Measurements from ENCODE around the gene HNRNPDL. TPM values are rescaled to one million over a fixed set of nuclear protein-coding genes. Genes with fewer than 3 reads are reported as not detected.

Gene HNRNPDL
- polyA plus RNA-seq, 2 of the 4 experiments (the other 2 are of a cell fraction): 321 to 397 TPM

DNA sequence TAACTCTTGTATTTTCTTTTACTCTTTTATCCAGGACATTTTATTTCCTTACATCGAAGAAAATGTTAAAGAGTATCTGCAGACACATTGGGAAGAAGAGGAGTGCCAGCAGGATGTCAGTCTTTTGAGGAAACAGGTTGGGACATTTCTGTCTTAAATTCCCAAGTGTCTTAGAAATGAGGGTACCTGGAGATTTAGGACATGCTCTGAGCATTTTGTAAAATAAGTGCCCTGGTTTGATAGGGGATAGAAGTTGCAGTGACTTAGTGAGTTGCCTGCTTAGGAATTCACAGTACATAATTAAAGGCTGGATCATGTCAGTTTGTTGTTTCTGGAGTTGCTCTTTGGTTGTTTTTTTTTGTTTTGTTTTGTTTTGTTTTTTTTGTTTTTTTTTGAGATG is 17.6 kb upstream of the HNRNPDL start:
- H3K4me3 ChIP-seq: no peak overlapping the region
- TF ChIP-seq, protein P1, sequence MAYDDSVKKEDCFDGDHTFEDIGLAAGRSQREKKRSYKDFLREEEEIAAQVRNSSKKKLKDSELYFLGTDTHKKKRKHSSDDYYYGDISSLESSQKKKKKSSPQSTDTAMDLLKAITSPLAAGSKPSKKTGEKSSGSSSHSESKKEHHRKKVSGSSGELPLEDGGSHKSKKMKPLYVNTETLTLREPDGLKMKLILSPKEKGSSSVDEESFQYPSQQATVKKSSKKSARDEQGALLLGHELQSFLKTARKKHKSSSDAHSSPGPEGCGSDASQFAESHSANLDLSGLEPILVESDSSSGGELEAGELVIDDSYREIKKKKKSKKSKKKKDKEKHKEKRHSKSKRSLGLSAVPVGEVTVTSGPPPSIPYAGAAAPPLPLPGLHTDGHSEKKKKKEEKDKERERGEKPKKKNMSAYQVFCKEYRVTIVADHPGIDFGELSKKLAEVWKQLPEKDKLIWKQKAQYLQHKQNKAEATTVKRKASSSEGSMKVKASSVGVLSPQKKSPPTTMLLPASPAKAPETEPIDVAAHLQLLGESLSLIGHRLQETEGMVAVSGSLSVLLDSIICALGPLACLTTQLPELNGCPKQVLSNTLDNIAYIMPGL (CRISPR knock-in tag; IDR thresholded peaks at IDR 0.05; ENCODE audit: borderline replicate concordance): no peak
- TF ChIP-seq FOXS1 (CRISPR knock-in tag; IDR thresholded peaks at IDR 0.05) (no peak), MYC (IDR thresholded peaks at IDR 0.05; ENCODE audit: borderline replicate concordance, low read length) (no peak), CBX2 (IDR thresholded peaks at IDR 0.05; ENCODE audit: borderline replicate concordance, low read depth) (no peak), SMC3 (IDR thresholded peaks at IDR 0.05) (no peak), USF2 (IDR thresholded peaks at IDR 0.05) (no peak), ZNF302 (CRISPR knock-in tag; IDR thresholded peaks at IDR 0.05) (no peak), JUN (IDR thresholded peaks at IDR 0.05) (no peak)
- no peak for ATAC-seq
- 96% methylated on average over 1 of the region's 1 CpG for WGBS (ENCODE audit: missing lambda C conversion rate)
- no peak for FAIRE-seq
- no peaks in the 10 kb centered on the region for H3K9me3 ChIP-seq
- H3K4me2 ChIP-seq: no peak overlapping the region
- ChIA-PET CTCF (interaction anchor here (1.4 kb wide), 1 partner anchor 14 kb away, joined by 3 read pairs; no protein-coding TSS in a partner anchor), POLR2A (no interaction called here)
- no peak overlapping the region for H3K27ac ChIP-seq
- no peak for DNase-seq (ENCODE audit: low read depth in 1 of 2, low spot score in 1 of 2)
- H3K4me1 ChIP-seq: no peaks in the 10 kb centered on the region

- no peaks in the 10 kb centered on the region for H3K4me1 ChIP-seq
- TF ChIP-seq REST (IDR thresholded peaks at IDR 0.05): no peak
- no peak for TF ChIP-seq ZC3H11A (IDR thresholded peaks at IDR 0.05)
- TF ChIP-seq PBX3 (IDR thresholded peaks at IDR 0.05): no peak
- TF ChIP-seq JUNB (IDR thresholded peaks at IDR 0.05): no peak
- TF ChIP-seq ESRRA (IDR thresholded peaks at IDR 0.05; ENCODE audit: borderline replicate concordance, low read length): no peak
- ChIA-PET POLR2A (interaction anchor here (1.6 kb wide), 1 partner anchor 9 kb away, joined by 7 read pairs; the partner anchor contains the start of gene HNRNPDL), CTCF (no interaction called here)
- H3K4me2 ChIP-seq: no peak overlapping the region
- 100% methylated on average over 2 of the region's 2 CpGs for WGBS (ENCODE audit: missing lambda C conversion rate)
- no peak overlapping the region for H3K27ac ChIP-seq
- H3K9me3 ChIP-seq: no peaks in the 10 kb centered on the region
- no peak overlapping the region for H3K4me3 ChIP-seq
- FAIRE-seq (no peak), ATAC-seq (no peak), DNase-seq (ENCODE audit: low read depth in 1 of 2, low spot score in 1 of 2) (no peak)
These were observed 8.8 kb upstream of the HNRNPDL start for GRCh38 chr4:82439088-82439487.

DNA sequence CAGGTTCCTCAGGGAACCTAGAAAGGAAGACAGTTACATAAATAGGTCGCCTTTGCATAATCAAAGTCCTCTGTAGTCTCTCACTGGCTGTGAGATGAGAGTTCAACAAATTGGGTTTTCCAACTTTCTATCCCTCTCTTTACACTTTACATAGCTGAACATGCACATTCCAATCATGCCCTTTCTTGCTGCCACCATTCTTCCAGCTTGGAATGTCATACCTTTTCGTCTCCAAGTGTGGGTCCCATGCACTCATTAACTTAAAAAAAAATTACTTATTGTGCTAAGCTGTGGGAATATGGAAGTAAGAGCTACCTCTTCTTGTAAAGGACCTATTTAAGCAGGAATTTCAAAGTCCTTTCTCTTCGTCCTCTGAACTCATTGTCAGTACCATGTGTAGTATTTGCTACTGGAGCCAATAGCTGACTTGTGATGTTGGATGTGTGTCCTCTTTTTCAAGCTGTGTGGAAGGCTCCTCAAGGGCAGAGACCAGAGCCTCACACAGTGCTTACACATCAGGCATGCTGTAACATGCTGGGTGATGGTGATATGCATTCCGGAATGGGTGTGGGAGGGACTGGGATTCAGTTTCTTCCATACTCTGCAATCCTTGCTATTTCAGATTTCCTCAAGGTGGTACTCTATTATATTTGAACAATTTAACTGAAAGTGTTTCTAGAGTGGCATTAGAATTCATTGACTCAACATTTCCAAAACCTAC is 7.2 kb upstream of the HNRNPDL start:
- H3K27ac ChIP-seq: no peak overlapping the region
- no peaks in the 10 kb centered on the region for H3K9me3 ChIP-seq
- TF ChIP-seq MAZ (IDR thresholded peaks at IDR 0.05; ENCODE audit: borderline replicate concordance, low read depth, low read length): no peak
- no peak for TF ChIP-seq POLR2AphosphoS2 (conservative IDR thresholded peaks at IDR 0.05; ENCODE audit: low read length)
- no peak for TF ChIP-seq ATOH8 (CRISPR knock-in tag; IDR thresholded peaks at IDR 0.05; ENCODE audit: low read depth)
- no peak for TF ChIP-seq RFX5 (IDR thresholded peaks at IDR 0.05)
- no peak for FAIRE-seq
- no peak overlapping the region for H3K4me2 ChIP-seq
- no peak overlapping the region for H3K4me3 ChIP-seq
- ATAC-seq: no peak
- H3K4me1 ChIP-seq: peaks cover 6% of the 10 kb centered on the region; the same call in 1 of the 3 replicates
- DNase-seq (ENCODE audit: low read depth in 1 of 2, low spot score in 1 of 2): no peak
- ChIA-PET POLR2A (no interaction called here), CTCF (interaction anchor here (1.3 kb wide), 1 partner anchor 8 kb away, joined by 3 read pairs; no protein-coding TSS in a partner anchor)
- 92% methylated on average over 4 of the region's 4 CpGs for WGBS (ENCODE audit: missing lambda C conversion rate)
